ENCODE results near the gene KRT33B. TPM values are rescaled to one million over a fixed set of nuclear protein-coding genes. Genes with fewer than 3 reads are reported as not detected.
A peak's percentile ranks its signal among the peaks of the same experiment; 100 is the strongest.

The KRT33B gene
- total and polyA plus RNA-seq, 2 of the 4 experiments (the other 2 are of a cell fraction): 0.18 to 0.22 TPM

- peak overlapping the region; percentile 39; the same call in 1 of the 3 replicates for H2BK15ac ChIP-seq (ENCODE audit: low read depth, low read length)
- TF ChIP-seq CEBPB (IDR thresholded peaks at IDR 0.05; ENCODE audit: low read depth, low read length): peak; percentile 77
- TF ChIP-seq MAFK (IDR thresholded peaks at IDR 0.05; ENCODE audit: low read depth, low read length): no peak
- no peak for TF ChIP-seq NFE2L2 (IDR thresholded peaks at IDR 0.05; ENCODE audit: low read depth, low read length)
- H3K4ac ChIP-seq (ENCODE audit: low read depth, low read length): no peak overlapping the region
- no peak overlapping the region for H4K8ac ChIP-seq (ENCODE audit: low read depth in 2 of 2, low read length in 2 of 2)
- peak overlapping the region; percentile 64; the same call in 1 of the 2 replicates for H3K18ac ChIP-seq (ENCODE audit: low read depth, low read length)
- no peaks in the 10 kb centered on the region; a peak in 1 of 4 replicates for H3K79me1 ChIP-seq (ENCODE audit: low read depth in 1 of 2, low read length in 2 of 2)
- H3K27me3 ChIP-seq (ENCODE audit: control insufficient read depth, insufficient read depth, low read length): no peaks in the 10 kb centered on the region
- no peak overlapping the region for H3K56ac ChIP-seq (ENCODE audit: extremely low read depth, insufficient read depth, low read length)
- H3K4me1 ChIP-seq (ENCODE audit: control insufficient read depth, insufficient read depth, low read length): peaks cover 21% of the 10 kb centered on the region
- no peak for ATAC-seq (ENCODE audit: low read depth)
- no peak for DNase-seq
- dilution Hi-C loops (cut with HindIII; ENCODE audit: low sequenced_read_pairs, unreplicated experiment) (no loop called here), in situ Hi-C loops (cut with MboI; ENCODE audit: low sequenced_read_pairs) (no loop called here), intact Hi-C loops (cut with micrococcal nuclease) (no loop called here)
- no peak overlapping the region for H2AFZ ChIP-seq (replicated peaks; ENCODE audit: low read length, poor library complexity)
- no peak overlapping the region for H3K9ac ChIP-seq (ENCODE audit: low read depth, low read length)
- no peak overlapping the region for H3K14ac ChIP-seq (replicated peaks; ENCODE audit: low read depth, low read length)
- H3K4me2 ChIP-seq (ENCODE audit: low read depth, low read length): no peak overlapping the region
- H3K4me3 ChIP-seq (ENCODE audit: insufficient read depth, low read depth, low read length): no peak overlapping the region
- POLR2A ChIA-PET (ENCODE audit: unreplicated experiment): interaction anchor here (0.7 kb wide), 1 partner anchor 530 kb away, joined by 6 read pairs; no protein-coding TSS in a partner anchor
- no peak overlapping the region for H4K91ac ChIP-seq (ENCODE audit: insufficient read depth, low read depth, low read length)
- CTCF ChIA-PET: no interaction called here
- 100% methylated on average over 1 of the region's 1 CpG; no CpG with 5 or more reads in 1 of the 2 experiments for WGBS, 2 experiments (ENCODE audit: extremely low coverage in 2 of 2, insufficient read length in 1 of 2)
- H2AK5ac ChIP-seq (ENCODE audit: low read depth, low read length): no peak overlapping the region
- no peak overlapping the region for H2AK9ac ChIP-seq (replicated peaks; ENCODE audit: low read depth, low read length, poor library complexity)
- BruUV-seq (replicated peaks): no TSS peak
- H3K27ac ChIP-seq (ENCODE audit: insufficient read depth, low read length): no peak overlapping the region
- H3K36me3 ChIP-seq (ENCODE audit: control insufficient read depth, insufficient read depth, low read length): no peaks in the 10 kb centered on the region
- H2BK120ac ChIP-seq (ENCODE audit: low read depth, low read length): 0 out of 2 replicates have a peak overlapping the region, but pooled peaks have one; percentile 21
- H2BK20ac ChIP-seq (ENCODE audit: low read depth, low read length): 0 out of 2 replicates have a peak overlapping the region, but pooled peaks have one; percentile 18
- no peaks in the 10 kb centered on the region for H4K20me1 ChIP-seq (ENCODE audit: insufficient read depth, low read length)
- H2BK5ac ChIP-seq (ENCODE audit: low read depth, low read length, poor library complexity, severe bottlenecking): no peak overlapping the region
- H4K5ac ChIP-seq (ENCODE audit: low read depth, low read length): peak overlapping the region; percentile 74; the same call in 1 of the 2 replicates
- H3K9me3 ChIP-seq (ENCODE audit: control insufficient read depth, insufficient read depth, low read length): no peaks in the 10 kb centered on the region
- H3K9me1 ChIP-seq (ENCODE audit: insufficient read depth, low read length): peaks cover 19% of the 10 kb centered on the region
- H3K23ac ChIP-seq (ENCODE audit: low read depth, low read length): no peak overlapping the region
Measured at GRCh38 chr17:41383690-41384089, 14.1 kb upstream of the KRT33B start.

All from IMR-90 (cell line).